Neural progenitor cell (in vitro differentiated cells): Measurements from ENCODE around the gene ANGPTL2. TPM values are rescaled to one million over a fixed set of nuclear protein-coding genes. Genes with fewer than 3 reads are reported as not detected.

ENCODE experiments used
- DNase-seq: peaks from one replicate; pipeline ENCODE4 v3.0.0-alpha.2; 2016; ENCODE audit warnings: low spot score
- H2AFZ ChIP-seq: fragments of 200-600 bp; sonication (generic); replicated peaks from 2 replicates; pipeline ENCODE4 v1.6.1; 2016; ENCODE audit warnings: antibody characterized with exemption
- H3F3A ChIP-seq: fragments of 200-600 bp; sonication (generic); 2 replicates; pipeline ENCODE4 v1.6.1; 2016; ENCODE audit warnings: antibody characterized with exemption, low read depth
- H3K27ac ChIP-seq: fragments of 200-600 bp; sonication (generic); 2 replicates; pipeline ENCODE4 v1.5.1; 2016; ENCODE audit warnings: mild to moderate bottlenecking
- H3K27me3 ChIP-seq: fragments of 200-600 bp; sonication (generic); 2 replicates; pipeline ENCODE4 v1.6.1; 2016; ENCODE audit warnings: mild to moderate bottlenecking, moderate library complexity
- H3K36me3 ChIP-seq: fragments of 200-600 bp; sonication (generic); 2 replicates; pipeline ENCODE4 v1.5.1; 2016
- H3K4me1 ChIP-seq: fragments of 200-600 bp; sonication (generic); 2 replicates; pipeline ENCODE4 v1.6.1; 2016; ENCODE audit warnings: mixed run types
- H3K4me2 ChIP-seq: fragments of 200-600 bp; sonication (generic); 2 replicates; pipeline ENCODE4 v1.6.1; 2016
- H3K4me3 ChIP-seq: fragments of 200-600 bp; sonication (generic); 2 replicates; pipeline ENCODE4 v1.5.1; 2016
- H3K79me2 ChIP-seq: fragments of 200-600 bp; sonication (generic); 2 replicates; pipeline ENCODE4 v1.6.1; 2016; ENCODE audit warnings: low read depth
- H3K9ac ChIP-seq: fragments of 200-600 bp; sonication (generic); 2 replicates; pipeline ENCODE4 v1.6.1; 2016
- H3K9me3 ChIP-seq: fragments of 200-600 bp; sonication (generic); 2 replicates; pipeline ENCODE4 v1.5.1; 2016; ENCODE audit warnings: low read depth
- H4K20me1 ChIP-seq: fragments of 200-600 bp; sonication (generic); 2 replicates; pipeline ENCODE4 v1.6.1; 2016; ENCODE audit warnings: low read depth
- H3K27ac Mint-ChIP-seq: 3 replicates; pipeline ENCODE4 v1.8.0; 2021; ENCODE audit warnings: mixed read lengths
- H3K27me3 Mint-ChIP-seq: 2 replicates; pipeline ENCODE4 v1.8.0; 2022; ENCODE audit warnings: low read depth, mild to moderate bottlenecking, inconsistent platforms, moderate library complexity, mixed read lengths; ENCODE audit not compliant: insufficient read depth
- H3K36me3 Mint-ChIP-seq: 3 replicates; pipeline ENCODE4 v1.8.0; 2021; ENCODE audit warnings: mixed read lengths
- H3K4me1 Mint-ChIP-seq: 3 replicates; pipeline ENCODE4 v1.8.0; 2021; ENCODE audit warnings: mixed read lengths
- H3K4me3 Mint-ChIP-seq: 3 replicates; pipeline ENCODE4 v1.8.0; 2021; ENCODE audit warnings: mild to moderate bottlenecking, moderate library complexity, mixed read lengths
- H3K9me3 Mint-ChIP-seq: 3 replicates; pipeline ENCODE4 v1.8.0; 2020; ENCODE audit warnings: mixed read lengths
- CTCF ChIP-seq: fragments of 200-600 bp; sonication (generic); IDR thresholded peaks from 2 replicates; pipeline ENCODE4 v1.5.1; 2017; ENCODE audit warnings: antibody characterized with exemption, mild to moderate bottlenecking
- EZH2 ChIP-seq: fragments of 200-600 bp; sonication (generic); IDR thresholded peaks from 2 replicates; pipeline ENCODE4 v1.6.1; 2017; ENCODE audit warnings: antibody characterized with exemption, mild to moderate bottlenecking, moderate library complexity
- EZH2phosphoT487 ChIP-seq: fragments of 200-600 bp; sonication (generic); IDR thresholded peaks from 2 replicates; pipeline ENCODE4 v1.6.1; 2017; ENCODE audit warnings: antibody characterized with exemption
- total RNA-seq: library from RNA; depleted of rRNA; stranded (reverse); fragments of >200 nt; gene quantifications from 2 replicates; pipeline ENCODE4 v1.2.3, GENCODE V29; 2015; ENCODE audit warnings: low replicate concordance

ANGPTL2 gene
- total RNA-seq, 1 donor from 2014 or later: 7.6 TPM

- Mint-ChIP-seq H3K27ac (no peak overlapping the region), H3K4me1 (peaks cover 20% of the 10 kb centered on the region), H3K27me3 (peaks cover 2% of the 10 kb centered on the region), H3K4me3 (no peak overlapping the region), H3K36me3 (peaks cover 3% of the 10 kb centered on the region), H3K9me3 (no peaks in the 10 kb centered on the region)
- H4K20me1 ChIP-seq: no peaks in the 10 kb centered on the region
- no peak overlapping the region for H3K27ac ChIP-seq
- no peaks in the 10 kb centered on the region for H3K79me2 ChIP-seq
- TF ChIP-seq EZH2 (no peak), CTCF (no peak), EZH2phosphoT487 (no peak)
- H3K4me2 ChIP-seq: no peak overlapping the region
- H3K9me3 ChIP-seq: no peaks in the 10 kb centered on the region
- H3K4me3 ChIP-seq: no peak overlapping the region
- H3K36me3 ChIP-seq: no peaks in the 10 kb centered on the region
- no peak for DNase-seq
- H3F3A ChIP-seq: no peaks in the 10 kb centered on the region
- H2AFZ ChIP-seq: no peak overlapping the region
- peaks cover 11% of the 10 kb centered on the region for H3K4me1 ChIP-seq
- no peaks in the 10 kb centered on the region for H3K27me3 ChIP-seq
- no peak overlapping the region for H3K9ac ChIP-seq
Observed at GRCh38 chr9:127081250-127082185, 40.9 kb downstream of the ANGPTL2 start.

- Mint-ChIP-seq H3K27me3 (peaks cover 2% of the 10 kb centered on the region), H3K9me3 (no peaks in the 10 kb centered on the region), H3K4me1 (peaks cover 38% of the 10 kb centered on the region), H3K27ac (no peak overlapping the region), H3K36me3 (peaks cover 3% of the 10 kb centered on the region), H3K4me3 (no peak overlapping the region)
- TF ChIP-seq EZH2phosphoT487 (no peak), CTCF (no peak), EZH2 (no peak)
- peaks cover 2% of the 10 kb centered on the region for H4K20me1 ChIP-seq
- DNase-seq: no peak
- no peaks in the 10 kb centered on the region for H3K79me2 ChIP-seq
- H3K4me2 ChIP-seq: no peak overlapping the region
- no peaks in the 10 kb centered on the region for H3K9me3 ChIP-seq
- peaks cover 6% of the 10 kb centered on the region for H3F3A ChIP-seq
- H2AFZ ChIP-seq: no peak overlapping the region
- H3K9ac ChIP-seq: no peak overlapping the region
- no peak overlapping the region for H3K4me3 ChIP-seq
- H3K4me1 ChIP-seq: peaks cover 27% of the 10 kb centered on the region
- H3K27ac ChIP-seq: no peak overlapping the region
- no peaks in the 10 kb centered on the region for H3K27me3 ChIP-seq
- H3K36me3 ChIP-seq: no peaks in the 10 kb centered on the region
Observed at GRCh38 chr9:127079446-127080140, 42.8 kb downstream of the ANGPTL2 start.

GRCh38 chr9:127078988-127079387 is 43.4 kb downstream of the ANGPTL2 start:
- no peak for DNase-seq
- peaks cover 2% of the 10 kb centered on the region for H3K27me3 Mint-ChIP-seq
- Histone ChIP-seq H3F3A (peaks cover 6% of the 10 kb centered on the region), H3K27me3 (no peaks in the 10 kb centered on the region), H3K79me2 (no peaks in the 10 kb centered on the region), H3K4me1 (peaks cover 31% of the 10 kb centered on the region), H3K9ac (no peak overlapping the region), H3K27ac (no peak overlapping the region), H4K20me1 (peaks cover 6% of the 10 kb centered on the region), H3K9me3 (no peaks in the 10 kb centered on the region), H3K4me2 (no peak overlapping the region), H3K4me3 (no peak overlapping the region), H2AFZ (no peak overlapping the region), H3K36me3 (no peaks in the 10 kb centered on the region)
- TF ChIP-seq CTCF (no peak), EZH2phosphoT487 (no peak), EZH2 (no peak)
- no peaks in the 10 kb centered on the region for H3K9me3 Mint-ChIP-seq
- no peak overlapping the region for H3K4me3 Mint-ChIP-seq
- no peak overlapping the region for H3K27ac Mint-ChIP-seq
- peaks cover 3% of the 10 kb centered on the region for H3K36me3 Mint-ChIP-seq
- H3K4me1 Mint-ChIP-seq: peaks cover 44% of the 10 kb centered on the region
